Rectal smooth muscle tissue (tissue), 1 donor: ENCODE measurements around the gene NSMF.
A peak's percentile ranks its signal among the peaks of the same experiment; 100 is the strongest.
"Not testable (repeated sequence)": the region's sequence is repeated elsewhere in the genome, so short reads cannot be mapped to it uniquely, and the experiment has no call there.

Experiments used
- H3K27ac ChIP-seq: one replicate; pipeline ENCODE4 v1.7.0; 2013; ENCODE audit warnings: low read depth, low read length, inconsistent platforms
- H3K27me3 ChIP-seq: one replicate; pipeline ENCODE4 v1.7.0; 2013; ENCODE audit warnings: low read length; ENCODE audit not compliant: control insufficient read depth, insufficient read depth
- H3K36me3 ChIP-seq: one replicate; pipeline ENCODE4 v1.7.0; 2013; ENCODE audit warnings: low read length; ENCODE audit not compliant: control insufficient read depth, insufficient read depth
- H3K4me1 ChIP-seq: one replicate; pipeline ENCODE4 v1.7.0; 2013; ENCODE audit warnings: low read length; ENCODE audit not compliant: control insufficient read depth, insufficient read depth
- H3K4me3 ChIP-seq: one replicate; pipeline ENCODE4 v1.7.0; 2013; ENCODE audit warnings: low read length
- H3K9ac ChIP-seq: one replicate; pipeline ENCODE4 v1.7.0; 2013; ENCODE audit warnings: low read length

Gene NSMF

DNA sequence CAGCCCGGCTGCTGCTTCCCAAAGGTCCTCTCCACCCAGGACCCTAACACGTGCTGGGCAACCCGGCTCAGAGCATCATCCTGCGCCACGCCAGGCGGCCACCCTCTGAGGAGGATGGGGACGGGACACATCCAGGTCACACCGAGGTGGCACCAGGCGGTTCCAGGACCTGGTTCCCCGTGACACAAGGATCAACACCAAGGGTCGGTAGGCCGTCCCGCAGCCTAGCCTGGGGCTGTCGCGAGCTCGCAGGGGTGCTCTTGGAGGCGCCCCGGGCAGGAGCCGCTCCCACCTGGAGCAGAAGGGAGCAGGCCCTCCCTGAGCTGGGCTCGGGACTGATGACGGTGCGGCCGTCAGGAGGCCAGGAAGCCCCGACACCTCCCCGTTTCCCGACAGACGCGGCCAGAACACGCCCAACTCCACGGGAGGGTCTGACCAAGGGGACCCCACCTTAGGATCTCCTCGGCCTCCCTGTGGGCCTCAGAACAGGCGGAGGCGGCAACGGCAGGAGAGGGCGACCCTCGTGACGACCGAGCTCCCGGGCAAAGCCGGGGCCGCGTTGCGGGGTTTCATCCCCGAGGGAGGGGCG is 42.5 kb downstream of the NSMF start:
- H3K4me1 ChIP-seq, result no peaks in the 10 kb centered on the region
- H3K4me3 ChIP-seq, result no peak overlapping the region
- no peak overlapping the region for H3K9ac ChIP-seq
- no peaks in the 10 kb centered on the region for H3K27me3 ChIP-seq
- H3K36me3 ChIP-seq, result no peaks in the 10 kb centered on the region
- H3K27ac ChIP-seq, result no peak overlapping the region

DNA sequence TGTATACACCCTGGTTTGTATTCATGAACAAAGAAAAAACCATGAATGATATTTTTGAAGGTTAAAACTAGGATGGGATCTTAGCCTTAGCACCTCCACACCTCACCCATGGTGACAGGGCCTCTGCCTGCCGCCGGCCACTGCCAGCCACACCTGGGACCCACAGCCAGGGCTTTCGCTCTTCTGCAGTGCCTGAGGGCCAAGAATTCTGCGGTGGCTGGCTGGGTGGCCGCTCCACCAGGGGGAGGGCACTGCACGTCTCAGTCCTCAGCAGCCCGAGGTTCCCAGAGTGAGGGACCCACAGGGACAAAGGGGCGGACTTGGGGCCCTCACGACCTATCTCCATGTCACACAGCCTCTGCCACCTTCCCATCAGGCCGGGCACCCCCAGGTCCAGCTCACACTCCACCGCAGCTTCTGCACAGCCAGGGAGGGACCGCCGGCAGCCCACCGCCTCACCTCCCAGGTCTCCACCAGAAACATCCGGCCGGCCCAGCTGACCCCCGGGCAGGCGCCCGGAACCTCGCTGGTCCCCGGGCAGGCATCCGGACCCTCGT is 43.0 kb downstream of the NSMF start:
- H3K9ac ChIP-seq, result no peak overlapping the region
- H3K4me1 ChIP-seq, result no peaks in the 10 kb centered on the region
- no peak overlapping the region for H3K4me3 ChIP-seq
- H3K27me3 ChIP-seq, result no peaks in the 10 kb centered on the region
- no peaks in the 10 kb centered on the region for H3K36me3 ChIP-seq
- no peak overlapping the region for H3K27ac ChIP-seq

DNA sequence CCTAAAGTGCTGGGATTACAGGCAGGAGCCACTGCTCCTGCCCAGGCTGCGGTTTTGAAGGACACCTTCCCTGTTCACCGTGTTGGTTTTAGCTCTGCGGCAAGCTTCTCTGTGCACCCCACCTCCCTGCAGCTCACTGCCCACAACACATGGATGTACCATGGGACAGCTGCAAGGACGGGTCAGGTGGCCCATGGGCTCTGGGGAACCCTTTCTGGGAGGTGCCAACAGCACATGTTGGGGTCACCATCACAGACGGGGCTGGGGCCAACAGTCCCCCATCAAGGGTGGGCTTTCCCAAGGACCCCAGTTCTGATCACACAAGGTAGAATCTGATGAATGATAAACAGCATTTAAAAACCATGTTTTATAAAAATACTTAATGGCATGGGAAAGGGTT is 43.7 kb downstream of the NSMF start:
- Histone ChIP-seq H3K4me3 (no peak overlapping the region), H3K9ac (no peak overlapping the region), H3K4me1 (no peaks in the 10 kb centered on the region), H3K27me3 (no peaks in the 10 kb centered on the region), H3K27ac (no peak overlapping the region), H3K36me3 (no peaks in the 10 kb centered on the region)

DNA sequence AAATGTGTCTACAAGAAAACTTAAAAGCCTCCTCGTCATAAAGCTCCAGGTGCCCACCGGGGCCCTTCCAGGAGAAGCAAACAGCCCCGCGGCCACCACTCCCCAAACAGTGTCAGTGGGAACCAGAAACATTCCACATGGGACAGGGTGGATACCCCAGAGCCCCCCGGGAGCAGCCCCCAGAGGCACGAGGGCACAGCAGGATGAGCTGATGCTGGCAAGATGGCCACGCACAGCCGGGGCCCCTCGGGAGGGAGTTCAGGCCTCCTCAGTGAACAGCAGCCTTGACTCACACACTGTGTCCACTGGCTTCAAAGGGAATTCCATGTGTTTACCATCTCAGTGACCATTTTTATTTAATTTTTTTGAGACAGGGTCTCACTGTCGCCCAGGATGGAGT is 46.7 kb downstream of the NSMF start:
- Histone ChIP-seq H3K27ac (no peak overlapping the region), H3K4me3 (no peak overlapping the region), H3K36me3 (no peaks in the 10 kb centered on the region), H3K9ac (no peak overlapping the region), H3K27me3 (no peaks in the 10 kb centered on the region), H3K4me1 (no peaks in the 10 kb centered on the region)

DNA sequence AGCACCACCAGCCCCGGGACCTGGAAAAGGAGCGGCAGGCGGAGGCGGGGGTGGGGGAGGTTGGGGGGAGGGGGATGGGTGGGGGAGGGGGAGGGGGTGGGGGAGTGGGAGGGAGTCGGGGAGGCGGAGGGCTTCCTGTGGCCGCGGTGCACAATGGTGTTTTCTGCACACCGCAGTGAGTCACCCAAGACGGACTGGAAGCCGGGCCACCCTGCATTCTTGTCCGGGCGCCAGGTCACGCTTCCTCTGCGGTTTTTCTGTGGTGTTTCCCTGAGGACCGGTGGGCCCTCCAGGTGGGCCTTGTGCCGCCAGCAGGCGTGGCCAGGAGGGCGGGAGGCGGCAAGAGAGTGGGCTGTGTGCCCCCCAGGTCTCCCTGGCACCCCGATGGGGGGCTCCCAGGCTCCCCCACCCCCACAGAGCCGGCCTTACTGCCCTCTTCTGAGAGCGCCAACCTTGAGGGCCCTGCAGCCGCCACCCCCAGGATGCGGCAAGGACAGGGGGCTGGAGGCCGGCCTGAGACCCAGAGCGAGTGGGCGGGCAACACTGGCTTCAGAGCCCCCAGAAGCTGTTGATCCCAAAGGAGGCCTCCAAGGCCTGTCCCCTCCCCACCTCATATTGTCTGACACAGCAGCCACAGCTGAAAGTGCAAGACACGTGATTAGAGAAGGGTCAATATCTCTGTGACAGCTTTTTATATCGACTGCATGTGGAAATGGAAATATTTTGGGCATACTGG is 47.3 kb downstream of the NSMF start:
- no peaks in the 10 kb centered on the region for H3K27me3 ChIP-seq
- peak overlapping the region; percentile 27 for H3K4me3 ChIP-seq
- no peaks in the 10 kb centered on the region for H3K36me3 ChIP-seq
- H3K4me1 ChIP-seq, result no peaks in the 10 kb centered on the region
- H3K27ac ChIP-seq, result no peak overlapping the region
- H3K9ac ChIP-seq, result no peak overlapping the region

DNA sequence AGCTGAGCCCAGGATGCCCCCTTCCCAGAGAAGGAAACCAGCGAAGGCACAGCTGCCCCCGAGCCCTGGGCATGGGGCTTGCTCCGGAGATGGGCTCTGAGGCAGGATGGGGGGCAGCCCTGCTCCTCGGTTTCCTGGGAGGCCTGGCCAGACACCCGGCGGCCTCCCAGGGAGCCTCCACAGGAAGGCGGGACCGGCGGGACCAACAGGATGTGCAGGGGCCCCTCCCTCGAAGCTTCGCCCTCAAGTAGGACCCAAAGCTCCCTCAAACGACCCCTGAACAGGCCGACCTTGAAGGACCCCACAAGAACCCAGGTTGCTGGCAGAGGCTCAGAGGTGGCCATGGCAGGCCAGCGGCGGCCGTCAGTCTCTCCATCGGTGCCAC is 47.9 kb downstream of the NSMF start:
- H3K27ac ChIP-seq, result no peak overlapping the region
- peak overlapping the region; percentile 27 for H3K4me3 ChIP-seq

DNA sequence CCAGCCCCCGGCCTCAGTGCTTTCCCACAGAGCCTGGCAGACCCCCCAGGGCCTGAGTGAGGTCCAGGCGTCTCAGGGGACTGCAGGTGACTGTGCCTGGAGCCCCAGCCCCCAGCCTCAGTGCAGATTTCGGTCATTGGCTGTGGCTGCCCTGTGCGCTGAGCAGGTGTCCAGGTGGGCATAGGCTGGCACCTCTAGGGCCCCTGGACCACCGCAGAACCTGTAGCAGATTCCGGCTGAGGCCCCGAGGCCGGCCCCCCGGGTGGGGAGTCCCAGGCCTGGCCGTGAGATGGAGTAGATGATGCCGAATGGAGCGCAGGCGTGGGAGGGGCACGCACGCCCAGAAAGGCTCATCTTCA is 48.3 kb downstream of the NSMF start:
- Histone ChIP-seq H3K27me3 (no peaks in the 10 kb centered on the region), H3K4me3 (no peak overlapping the region), H3K4me1 (no peaks in the 10 kb centered on the region), H3K36me3 (no peaks in the 10 kb centered on the region), H3K27ac (no peak overlapping the region), H3K9ac (no peak overlapping the region)

More for the DNA sequence above, 47.9 kb downstream of the NSMF start:
- H3K36me3 ChIP-seq, result no peaks in the 10 kb centered on the region
- H3K4me1 ChIP-seq, result no peaks in the 10 kb centered on the region
- H3K27me3 ChIP-seq, result no peaks in the 10 kb centered on the region
- H3K9ac ChIP-seq, result no peak overlapping the region

DNA sequence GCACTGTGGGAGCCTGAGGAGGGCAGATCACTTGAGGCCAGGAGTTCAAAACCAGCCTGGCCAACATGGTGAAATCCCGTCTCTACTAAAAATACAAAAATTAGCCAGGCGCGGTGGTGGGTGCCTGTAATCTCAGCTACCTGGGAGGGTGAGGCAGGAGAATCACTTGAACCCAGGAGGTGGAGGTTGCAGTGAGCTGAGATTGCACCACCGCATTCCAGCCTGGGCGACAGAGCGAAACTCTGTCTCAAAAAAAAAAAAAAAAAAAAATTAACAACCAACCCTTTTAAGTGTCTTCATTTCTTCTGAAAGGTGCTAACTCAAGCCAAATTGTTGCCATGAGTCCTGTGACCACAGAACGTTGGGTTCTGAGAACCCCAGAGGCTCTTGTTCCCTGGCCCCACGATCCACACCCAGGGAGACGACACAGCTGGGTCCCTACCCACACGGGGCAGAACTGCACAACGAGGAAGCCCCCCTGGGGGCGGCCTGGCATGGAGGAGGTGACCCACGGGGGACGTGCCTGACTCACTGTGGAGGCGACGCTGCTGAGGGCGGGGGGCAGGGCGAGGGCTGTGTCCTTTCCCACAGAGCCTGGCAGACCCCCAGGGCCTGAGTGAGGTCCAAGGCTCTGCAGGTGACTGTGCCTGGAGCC is 48.8 kb downstream of the NSMF start:
- H3K9ac ChIP-seq, H3K27me3 ChIP-seq, H3K36me3 ChIP-seq, H3K27ac ChIP-seq, H3K4me3 ChIP-seq, H3K4me1 ChIP-seq: not testable (repeated sequence)

DNA sequence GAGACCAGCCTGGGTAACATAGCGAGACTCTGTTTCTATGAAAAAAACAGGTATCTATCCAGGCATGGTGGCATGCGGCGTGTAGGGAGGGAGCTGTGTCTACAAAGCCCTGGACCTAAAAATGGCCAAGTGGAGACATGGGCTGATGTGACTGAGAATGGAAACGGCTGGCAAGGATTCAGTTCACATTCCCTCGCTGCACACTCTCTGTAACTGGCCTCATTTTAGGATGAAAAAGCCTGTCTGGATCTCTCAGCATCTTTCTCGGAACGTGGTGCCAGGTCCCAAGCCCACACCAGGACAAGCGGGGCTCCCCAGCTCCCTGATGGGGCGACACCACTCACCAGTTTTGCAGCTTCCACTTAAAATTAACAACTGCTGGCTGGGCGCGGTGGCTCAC is 49.6 kb downstream of the NSMF start:
- no peaks in the 10 kb centered on the region for H3K4me1 ChIP-seq
- no peaks in the 10 kb centered on the region for H3K36me3 ChIP-seq
- no peaks in the 10 kb centered on the region for H3K27me3 ChIP-seq
- no peak overlapping the region for H3K9ac ChIP-seq
- no peak overlapping the region for H3K4me3 ChIP-seq
- H3K27ac ChIP-seq, result no peak overlapping the region

DNA sequence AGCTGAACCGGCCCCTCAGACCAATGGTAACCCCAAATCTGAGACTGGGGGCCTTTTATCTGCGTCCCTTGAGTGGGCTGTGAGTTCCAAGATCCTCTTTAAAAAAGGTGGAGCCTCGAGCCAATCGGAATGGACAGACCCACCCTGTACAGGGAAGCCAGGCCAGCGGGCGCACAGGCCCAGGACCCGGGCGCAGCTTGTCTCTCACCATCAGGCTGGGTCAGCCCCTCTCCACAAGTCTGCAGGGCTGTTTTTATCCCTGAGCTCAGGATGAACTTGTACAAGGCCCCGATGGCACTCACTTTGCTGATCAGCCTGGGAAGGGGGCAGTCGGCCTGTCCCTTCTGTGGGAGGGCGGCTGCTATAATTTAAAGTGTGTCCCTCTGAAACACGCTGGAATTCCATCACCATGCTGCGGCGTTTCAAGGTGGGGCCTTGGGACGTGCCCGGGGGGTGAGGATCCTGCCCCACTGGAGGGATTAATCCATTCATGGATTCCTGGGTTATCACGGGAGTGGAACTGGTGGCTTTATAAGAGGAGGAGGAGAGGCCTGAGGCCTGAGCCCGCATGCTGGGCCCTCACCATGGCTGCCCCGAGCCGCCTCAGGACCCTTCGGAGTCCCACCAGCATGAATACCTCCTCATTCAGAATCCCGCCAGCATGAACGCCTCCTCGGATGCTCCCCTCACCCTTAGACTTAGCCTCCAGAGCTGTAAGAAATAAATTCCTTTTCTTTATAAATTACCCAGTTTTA is 50.3 kb downstream of the NSMF start:
- H3K4me3 ChIP-seq, result no peak overlapping the region
- H3K27me3 ChIP-seq, result no peaks in the 10 kb centered on the region
- no peak overlapping the region for H3K27ac ChIP-seq
- no peaks in the 10 kb centered on the region for H3K4me1 ChIP-seq
- no peaks in the 10 kb centered on the region for H3K36me3 ChIP-seq
- no peak overlapping the region for H3K9ac ChIP-seq

DNA sequence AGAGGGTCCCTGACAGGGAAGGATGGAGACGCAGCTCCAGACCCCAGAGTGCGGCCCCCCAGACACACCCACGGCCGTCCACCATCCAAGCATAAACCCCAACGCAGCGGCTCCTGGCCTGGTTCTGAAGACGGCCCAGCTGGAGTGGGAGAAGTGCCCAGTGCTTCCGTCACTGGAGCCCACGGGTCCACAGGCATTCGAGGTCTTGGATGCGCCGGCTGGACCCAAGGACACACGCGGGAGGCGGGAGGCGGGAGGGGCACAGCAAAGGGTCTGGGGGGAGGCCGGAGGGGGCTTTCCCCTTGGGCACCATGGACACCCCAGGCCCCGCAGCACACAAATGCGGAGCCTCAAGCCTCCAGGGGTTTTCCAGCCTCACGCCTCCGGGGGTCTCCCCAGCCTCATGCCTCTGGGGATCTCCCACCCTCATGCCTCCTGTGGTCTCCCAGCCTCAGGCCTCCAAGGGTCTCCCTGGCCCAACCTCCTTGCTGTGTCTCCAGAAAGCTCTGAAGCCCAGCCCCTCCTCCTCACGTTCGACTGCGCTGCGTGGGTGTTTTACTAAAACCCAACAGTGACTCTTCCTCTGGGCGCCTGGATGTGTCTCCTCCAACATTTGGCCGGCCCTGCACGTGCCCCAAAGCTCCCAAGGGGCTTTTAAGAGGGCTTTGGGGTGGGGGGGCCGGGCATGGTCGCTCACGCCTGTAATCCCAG is 51.4 kb downstream of the NSMF start:
- Histone ChIP-seq H3K27ac (no peak overlapping the region), H3K27me3 (no peaks in the 10 kb centered on the region), H3K4me1 (no peaks in the 10 kb centered on the region), H3K36me3 (no peaks in the 10 kb centered on the region), H3K4me3 (peak overlapping the region; percentile 34), H3K9ac (no peak overlapping the region)
